B cell (primary cell): ENCODE data around the gene COG7. TPM values are rescaled to one million over a fixed set of nuclear protein-coding genes. Genes with fewer than 3 reads are reported as not detected.

ENCODE experiments used
- ATAC-seq: fragments of 200-7000 bp; cut with Tn5 transposase; one replicate; pipeline ENCODE4 v1.10.0; 2021; ENCODE audit warnings: low read depth, mild to moderate bottlenecking, moderate number of reproducible peaks, moderate library complexity
- CTCF ChIA-PET: fragments of 350-600 bp; sonication (Branson Sonifier 250); formaldehyde crosslinking; loops from one replicate; lab custom pipeline; 2021; ENCODE audit warnings: antibody characterized with exemption, inconsistent platforms; lab: Charles Lee
- POLR2A ChIA-PET: fragments of 350-600 bp; sonication (Branson Sonifier 250); formaldehyde crosslinking; loops from one replicate; lab custom pipeline; 2021; ENCODE audit warnings: antibody characterized with exemption; lab: Charles Lee
- DNase-seq: peaks from one replicate; pipeline ENCODE4 v3.0.0; 2013
- H2AFZ ChIP-seq: 2 replicates; pipeline ENCODE4 v1.6.1; 2012; ENCODE audit warnings: mild to moderate bottlenecking, low read depth, low read length; ENCODE audit not compliant: insufficient read depth, poor library complexity, severe bottlenecking
- H3K27ac ChIP-seq, 2 donors: 1 replicate in 1 of 2; 2 replicates in 1 of 2; pipeline ENCODE4 v1.5.1; 2012 to 2013; ENCODE audit warnings: low read length in 2 of 2, mild to moderate bottlenecking in 2 of 2, moderate library complexity in 1 of 2
- H3K27me3 ChIP-seq, 4 experiments: fragments of 200-600 bp in 1 of 4; sonication (generic) in 1 of 4; replicated peaks in 1 of 4; 1 replicate in 2 of 4; 2 replicates in 2 of 4; pipeline versions ENCODE4 v1.6.1 to v1.7.0; 2013 to 2016; ENCODE audit warnings: low read length in 3 of 4, mild to moderate bottlenecking in 2 of 4, mixed read lengths in 1 of 4, moderate library complexity in 1 of 4; ENCODE audit not compliant: insufficient read depth in 4 of 4, control insufficient read depth in 3 of 4; ENCODE audit errors: control extremely low read depth in 1 of 4
- H3K36me3 ChIP-seq, 2 experiments: replicated peaks in 1 of 2; 1 replicate in 1 of 2; 2 replicates in 1 of 2; pipeline versions ENCODE4 v1.6.1 to v1.7.1; 2013; ENCODE audit warnings: low read length in 1 of 2; ENCODE audit not compliant: insufficient read depth in 2 of 2, control insufficient read depth in 1 of 2; ENCODE audit errors: control extremely low read depth in 1 of 2, extremely low read depth in 1 of 2
- H3K4me1 ChIP-seq, 2 donors: fragments of 200-600 bp in 1 of 2; sonication (generic) in 1 of 2; 1 replicate in 1 of 2; 2 replicates in 1 of 2; pipeline versions ENCODE4 v1.5.1 to v1.6.1; 2013 to 2017; ENCODE audit warnings: low read length in 2 of 2; ENCODE audit not compliant: control insufficient read depth in 2 of 2, insufficient read depth in 2 of 2
- H3K4me2 ChIP-seq: replicated peaks from 2 replicates; pipeline ENCODE3; 2012; ENCODE audit warnings: mild to moderate bottlenecking, low read depth, low read length; ENCODE audit not compliant: poor library complexity, severe bottlenecking
- H3K4me3 ChIP-seq, 5 experiments: fragments of 200-600 bp in 1 of 5; sonication (generic) in 1 of 5; 1 replicate in 3 of 5; 2 replicates in 2 of 5; pipeline versions ENCODE4 v1.5.1 to v1.7.0; 2011 to 2016; ENCODE audit warnings: low read length in 4 of 5, mild to moderate bottlenecking in 4 of 5, low read depth in 2 of 5, control low read depth in 1 of 5, moderate library complexity in 1 of 5; ENCODE audit not compliant: insufficient read depth in 1 of 5; ENCODE audit errors: control extremely low read depth in 1 of 5, extremely low read depth in 1 of 5
- H3K79me2 ChIP-seq: fragments of 200-600 bp; sonication (generic); one replicate; pipeline ENCODE4 v1.6.0; 2016; ENCODE audit warnings: low read length; ENCODE audit not compliant: control insufficient read depth, insufficient read depth
- H3K9ac ChIP-seq: fragments of 200-600 bp; sonication (generic); 2 replicates; pipeline ENCODE4 v1.6.1; 2017; ENCODE audit warnings: mild to moderate bottlenecking, low read length, moderate library complexity
- H3K9me3 ChIP-seq, 3 donors: one replicate each; pipeline versions ENCODE4 v1.6.1 to v1.7.1; 2013; ENCODE audit warnings: low read length in 2 of 3; ENCODE audit not compliant: control insufficient read depth in 2 of 3, insufficient read depth in 1 of 3; ENCODE audit errors: control extremely low read depth in 1 of 3
- H4K20me1 ChIP-seq: 2 replicates; pipeline ENCODE4 v1.6.0; 2012; ENCODE audit warnings: mild to moderate bottlenecking, low read length; ENCODE audit not compliant: insufficient read depth, control insufficient read depth, poor library complexity, severe bottlenecking
- H3K27ac Mint-ChIP-seq: one replicate; pipeline ENCODE4 v1.8.0; 2021; ENCODE audit warnings: mixed read lengths
- H3K27me3 Mint-ChIP-seq: one replicate; pipeline ENCODE4 v1.8.0; 2021; ENCODE audit warnings: mixed read lengths
- H3K4me1 Mint-ChIP-seq: one replicate; pipeline ENCODE4 v1.8.0; 2021; ENCODE audit warnings: mixed read lengths
- H3K4me3 Mint-ChIP-seq: one replicate; pipeline ENCODE4 v1.8.0; 2021; ENCODE audit warnings: mixed read lengths
- H3K9me3 Mint-ChIP-seq: one replicate; pipeline ENCODE4 v1.8.0; 2022; ENCODE audit warnings: mixed read lengths; ENCODE audit not compliant: insufficient read depth
- CTCF ChIP-seq: fragments of 200-600 bp; IDR thresholded peaks from one replicate; pipeline ENCODE4 v1.8.0; 2022; ENCODE audit warnings: antibody characterized with exemption, mild to moderate bottlenecking
- EZH2 ChIP-seq: IDR thresholded peaks from 2 replicates; pipeline ENCODE4 v1.6.1; 2012; ENCODE audit warnings: borderline replicate concordance, low read depth, mild to moderate bottlenecking, moderate library complexity, low read length; ENCODE audit not compliant: insufficient read depth, poor library complexity, severe bottlenecking
- WGBS: methylation state at CpG from one replicate; pipeline ENCODE4 v1.1.5; 2013; ENCODE audit warnings: missing lambda C conversion rate; ENCODE audit not compliant: insufficient coverage; 5-methylcytosine and 5-hydroxymethylcytosine counted together
- intact Hi-C: fragments of 100-400 bp; cut with micrococcal nuclease; formaldehyde crosslinking; loops from one replicate; pipeline ENCODE4 v1.10.0; 2022
- polyA plus RNA-seq: library from polyadenylated mRNA; depleted of rRNA; stranded (reverse); fragments of >200 nt; gene quantifications from 2 replicates; pipeline ENCODE4 v1.2.3, GENCODE V29; 2012
- total RNA-seq, 2 donors: library from RNA; stranded (reverse); fragments of 120-200 nt in 1 of 2; gene quantifications; 1 replicate in 1 of 2; 2 replicates in 1 of 2; pipeline versions ENCODE4 v1.2.3 to v1.2.4, GENCODE V29; 2013 to 2022

Gene COG7
- total and polyA plus RNA-seq, 2 donors (not counting 1 experiment from before 2014, with no cell fraction given), result 21.3 to 37.8 TPM

GRCh38 chr16:23356941-23357340 is 96.0 kb downstream of the COG7 start:
- Histone ChIP-seq H3K27me3 (peaks cover 0 to 4% (median 0%) of the 10 kb centered on the region in 4 experiments), H2AFZ (no peak overlapping the region), H3K4me2 (no peak overlapping the region), H3K79me2 (no peaks in the 10 kb centered on the region), H4K20me1 (no peaks in the 10 kb centered on the region), H3K36me3 (no peaks in the 10 kb centered on the region), H3K27ac (no peak overlapping the region), H3K9me3 (peaks cover 0 to 4% (median 0%) of the 10 kb centered on the region in 3 donors), H3K9ac (no peak overlapping the region), H3K4me1 (no peaks in the 10 kb centered on the region), H3K4me3 (no peak overlapping the region)
- CTCF ChIA-PET, result interaction anchor here (0.7 kb wide), 1 partner anchor 339 kb away, joined by 3 read pairs; no protein-coding TSS in a partner anchor
- WGBS, result 89% methylated on average over 7 of the region's 7 CpGs
- DNase-seq (no peak), ATAC-seq (no peak)
- POLR2A ChIA-PET, result no interaction called here
- Mint-ChIP-seq H3K27me3 (peaks cover 9% of the 10 kb centered on the region), H3K9me3 (peaks cover 2% of the 10 kb centered on the region), H3K27ac (no peak overlapping the region), H3K4me1 (no peaks in the 10 kb centered on the region), H3K4me3 (no peak overlapping the region)
- TF ChIP-seq EZH2 (no peak), CTCF (no peak)
- intact Hi-C loops, result no loop called here

- Histone ChIP-seq H4K20me1 (no peaks in the 10 kb centered on the region), H3K9ac (no peak overlapping the region), H3K4me2 (no peak overlapping the region), H3K9me3 (peaks cover 0 to 4% (median 0%) of the 10 kb centered on the region in 3 donors), H3K4me3 (no peak overlapping the region), H3K4me1 (no peaks in the 10 kb centered on the region), H2AFZ (no peak overlapping the region), H3K27ac (no peak overlapping the region), H3K27me3 (no peaks in the 10 kb centered on the region), H3K79me2 (no peaks in the 10 kb centered on the region), H3K36me3 (no peaks in the 10 kb centered on the region)
- WGBS, result 89% methylated on average over 13 of the region's 13 CpGs
- intact Hi-C loops, result no loop called here
- Mint-ChIP-seq H3K9me3 (peaks cover 2% of the 10 kb centered on the region), H3K27me3 (peaks cover 13% of the 10 kb centered on the region), H3K4me1 (no peaks in the 10 kb centered on the region), H3K4me3 (no peak overlapping the region), H3K27ac (no peak overlapping the region)
- no peak for TF ChIP-seq CTCF
- TF ChIP-seq EZH2, result no peak
- ChIA-PET POLR2A (no interaction called here), CTCF (no interaction called here)
- DNase-seq, result no peak
- ATAC-seq, result no peak
These were observed 97.8 kb downstream of the COG7 start for GRCh38 chr16:23355106-23355670.
